Measurements from ENCODE around the gene MIPEP.

The MIPEP gene

DNA sequence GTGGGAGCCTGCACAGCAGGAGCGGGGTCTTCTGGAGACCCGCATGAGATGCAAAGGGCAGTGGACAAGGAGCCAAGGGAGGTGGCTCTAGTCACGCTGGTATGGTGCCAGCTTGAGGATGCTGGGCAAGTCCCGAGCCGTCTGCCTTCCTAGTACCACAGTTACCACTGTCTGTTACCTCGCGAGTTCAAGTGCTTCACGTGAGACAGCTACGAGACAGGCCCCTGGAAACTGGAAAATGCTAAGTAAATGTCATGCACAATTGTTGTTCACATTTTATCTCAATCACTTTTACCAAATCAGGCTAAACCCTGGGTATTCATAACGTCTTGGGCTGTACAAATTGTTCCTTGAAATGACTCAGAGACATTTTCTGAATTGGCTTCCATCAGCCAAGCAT is 163.3 kb downstream of the MIPEP start:
- Histone ChIP-seq H3K4me1 (ENCODE audit: control insufficient read depth in 1 of 2, insufficient read depth in 2 of 2, low read length in 2 of 2) (no peaks in the 10 kb centered on the region), H3K36me3 (ENCODE audit: control insufficient read depth in 1 of 2, insufficient read depth in 2 of 2, low read length in 2 of 2) (peaks cover 0 to 5% of the 10 kb centered on the region in 2 donors), H3K9me3 (ENCODE audit: control insufficient read depth in 1 of 2, low read length in 2 of 2) (no peaks in the 10 kb centered on the region), H3K27me3 (ENCODE audit: control insufficient read depth in 1 of 2, insufficient read depth in 2 of 2, low read length in 2 of 2) (no peaks in the 10 kb centered on the region), H3K9ac (ENCODE audit: low read depth in 1 of 2, low read length in 2 of 2) (no peak overlapping the region), H3K27ac (ENCODE audit: low read depth, low read length) (no peak overlapping the region), H3K4me3 (ENCODE audit: low read depth in 1 of 2, low read length in 2 of 2) (no peak overlapping the region)

DNA sequence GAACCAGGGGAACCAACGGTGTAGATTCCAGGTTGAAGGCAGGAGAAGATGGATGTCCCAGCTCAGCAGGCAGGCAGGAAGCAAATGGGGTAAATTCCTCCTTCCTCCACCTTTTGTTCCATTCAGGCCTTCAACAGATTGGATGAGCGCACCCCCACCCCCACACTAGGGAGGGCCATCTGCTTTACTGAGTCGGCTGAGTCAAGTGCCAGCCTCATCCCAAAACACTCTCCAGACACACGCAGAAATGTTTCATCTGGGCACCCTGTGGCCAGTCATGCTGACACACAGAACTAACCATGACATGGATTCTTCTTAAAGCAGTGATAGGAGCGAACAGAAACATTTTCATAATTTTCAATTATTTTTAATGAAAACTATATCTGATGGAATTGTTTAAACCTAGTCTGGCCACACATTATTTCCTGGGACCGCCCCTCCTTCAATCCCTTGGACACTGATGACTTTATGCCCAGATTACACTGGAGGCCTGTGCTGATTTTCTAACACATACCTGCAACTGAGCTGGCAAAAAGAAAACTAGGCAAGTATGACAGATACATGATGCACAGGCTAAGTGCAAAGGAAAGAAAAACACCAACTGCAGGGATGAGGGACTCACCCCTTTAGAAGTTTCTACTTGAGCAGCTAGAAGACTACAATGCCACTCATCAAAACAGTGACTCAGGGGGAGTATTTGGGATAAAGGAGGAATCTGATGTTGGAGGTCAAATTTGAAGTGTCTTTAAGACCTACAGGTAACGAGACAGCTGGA is 164.8 kb downstream of the MIPEP start:
- Histone ChIP-seq H3K27me3 (ENCODE audit: control insufficient read depth in 1 of 2, insufficient read depth in 2 of 2, low read length in 2 of 2) (no peaks in the 10 kb centered on the region), H3K36me3 (ENCODE audit: control insufficient read depth in 1 of 2, insufficient read depth in 2 of 2, low read length in 2 of 2) (peaks cover 0 to 5% of the 10 kb centered on the region in 2 donors), H3K4me3 (ENCODE audit: low read depth in 1 of 2, low read length in 2 of 2) (no peak overlapping the region), H3K9ac (ENCODE audit: low read depth in 1 of 2, low read length in 2 of 2) (no peak overlapping the region), H3K9me3 (ENCODE audit: control insufficient read depth in 1 of 2, low read length in 2 of 2) (no peaks in the 10 kb centered on the region), H3K27ac (ENCODE audit: low read depth, low read length) (no peak overlapping the region), H3K4me1 (ENCODE audit: control insufficient read depth in 1 of 2, insufficient read depth in 2 of 2, low read length in 2 of 2) (no peaks in the 10 kb centered on the region)

GRCh38 chr13:23723471-23723870 is 165.7 kb downstream of the MIPEP start:
- H3K27me3 ChIP-seq (ENCODE audit: control insufficient read depth in 1 of 2, insufficient read depth in 2 of 2, low read length in 2 of 2): no peaks in the 10 kb centered on the region
- no peak overlapping the region for H3K4me3 ChIP-seq (ENCODE audit: low read depth in 1 of 2, low read length in 2 of 2)
- H3K9ac ChIP-seq (ENCODE audit: low read depth in 1 of 2, low read length in 2 of 2): no peak overlapping the region
- no peaks in the 10 kb centered on the region for H3K36me3 ChIP-seq (ENCODE audit: control insufficient read depth in 1 of 2, insufficient read depth in 2 of 2, low read length in 2 of 2)
- no peak overlapping the region for H3K27ac ChIP-seq (ENCODE audit: low read depth, low read length)
- H3K9me3 ChIP-seq (ENCODE audit: control insufficient read depth in 1 of 2, low read length in 2 of 2): no peaks in the 10 kb centered on the region
- no peaks in the 10 kb centered on the region for H3K4me1 ChIP-seq (ENCODE audit: control insufficient read depth in 1 of 2, insufficient read depth in 2 of 2, low read length in 2 of 2)

- Histone ChIP-seq H3K9me3 (ENCODE audit: control insufficient read depth in 1 of 2, low read length in 2 of 2) (no peaks in the 10 kb centered on the region), H3K27ac (ENCODE audit: low read depth, low read length) (no peak overlapping the region), H3K27me3 (ENCODE audit: control insufficient read depth in 1 of 2, insufficient read depth in 2 of 2, low read length in 2 of 2) (no peaks in the 10 kb centered on the region), H3K36me3 (ENCODE audit: control insufficient read depth in 1 of 2, insufficient read depth in 2 of 2, low read length in 2 of 2) (no peaks in the 10 kb centered on the region), H3K4me3 (ENCODE audit: low read depth in 1 of 2, low read length in 2 of 2) (no peak overlapping the region), H3K9ac (ENCODE audit: low read depth in 1 of 2, low read length in 2 of 2) (no peak overlapping the region), H3K4me1 (ENCODE audit: control insufficient read depth in 1 of 2, insufficient read depth in 2 of 2, low read length in 2 of 2) (no peaks in the 10 kb centered on the region)
Measured at GRCh38 chr13:23722726-23723453, 166.3 kb downstream of the MIPEP start.

DNA sequence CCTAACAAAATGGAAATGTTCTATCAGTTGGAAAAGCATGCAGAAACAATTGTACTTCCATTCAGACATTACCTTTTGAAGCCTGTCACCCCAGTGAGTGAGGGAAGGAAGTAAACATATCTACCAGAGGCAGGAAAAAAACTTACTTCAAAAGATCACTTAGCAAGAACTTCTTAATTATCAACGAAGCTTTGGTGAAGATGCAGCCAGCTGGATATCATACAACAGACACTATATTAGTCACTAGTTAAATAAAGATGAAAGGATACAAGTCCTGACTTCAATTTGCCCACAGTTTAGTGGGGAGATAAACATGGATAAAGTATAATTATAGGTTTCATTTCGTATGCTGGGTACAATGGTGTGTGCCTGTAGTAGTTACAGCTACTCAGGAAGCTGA is 170.2 kb downstream of the MIPEP start:
- H3K36me3 ChIP-seq (ENCODE audit: control insufficient read depth in 1 of 2, insufficient read depth in 2 of 2, low read length in 2 of 2): no peaks in the 10 kb centered on the region

DNA sequence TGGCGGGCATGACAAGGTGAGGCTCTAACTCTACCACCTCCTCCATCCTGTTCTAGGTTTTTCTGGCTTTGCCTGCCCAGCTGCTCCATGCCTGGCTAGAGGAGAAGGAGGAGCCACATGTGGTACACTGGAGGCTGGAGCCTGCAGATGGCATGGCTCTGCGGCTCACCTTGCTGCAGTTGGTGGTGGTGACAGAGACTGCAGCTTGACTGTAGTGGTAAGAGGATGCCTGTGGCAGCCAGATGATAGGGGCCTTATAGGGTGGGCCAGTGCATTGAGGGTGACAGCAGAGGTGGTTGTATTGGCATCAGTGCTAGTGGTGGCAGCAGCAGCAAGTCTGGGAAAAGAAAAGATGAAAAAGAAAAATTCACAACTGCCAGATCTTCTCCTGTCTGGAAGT is 172.8 kb downstream of the MIPEP start:
- Histone ChIP-seq H3K9me3 (ENCODE audit: control insufficient read depth in 1 of 2, low read length in 2 of 2) (no peaks in the 10 kb centered on the region), H3K27ac (ENCODE audit: low read depth, low read length) (no peak overlapping the region), H3K27me3 (ENCODE audit: control insufficient read depth in 1 of 2, insufficient read depth in 2 of 2, low read length in 2 of 2) (no peaks in the 10 kb centered on the region), H3K36me3 (ENCODE audit: control insufficient read depth in 1 of 2, insufficient read depth in 2 of 2, low read length in 2 of 2) (no peaks in the 10 kb centered on the region), H3K4me1 (ENCODE audit: control insufficient read depth in 1 of 2, insufficient read depth in 2 of 2, low read length in 2 of 2) (no peaks in the 10 kb centered on the region), H3K9ac (ENCODE audit: low read depth in 1 of 2, low read length in 2 of 2) (no peak overlapping the region), H3K4me3 (ENCODE audit: low read depth in 1 of 2, low read length in 2 of 2) (no peak overlapping the region)

More for the DNA sequence above, 170.2 kb downstream of the MIPEP start:
- H3K4me1 ChIP-seq (ENCODE audit: control insufficient read depth in 1 of 2, insufficient read depth in 2 of 2, low read length in 2 of 2): no peaks in the 10 kb centered on the region
- H3K9ac ChIP-seq (ENCODE audit: low read depth in 1 of 2, low read length in 2 of 2): no peak overlapping the region
- H3K27me3 ChIP-seq (ENCODE audit: control insufficient read depth in 1 of 2, insufficient read depth in 2 of 2, low read length in 2 of 2): no peaks in the 10 kb centered on the region
- H3K4me3 ChIP-seq (ENCODE audit: low read depth in 1 of 2, low read length in 2 of 2): no peak overlapping the region
- no peak overlapping the region for H3K27ac ChIP-seq (ENCODE audit: low read depth, low read length)
- no peaks in the 10 kb centered on the region for H3K9me3 ChIP-seq (ENCODE audit: control insufficient read depth in 1 of 2, low read length in 2 of 2)

DNA sequence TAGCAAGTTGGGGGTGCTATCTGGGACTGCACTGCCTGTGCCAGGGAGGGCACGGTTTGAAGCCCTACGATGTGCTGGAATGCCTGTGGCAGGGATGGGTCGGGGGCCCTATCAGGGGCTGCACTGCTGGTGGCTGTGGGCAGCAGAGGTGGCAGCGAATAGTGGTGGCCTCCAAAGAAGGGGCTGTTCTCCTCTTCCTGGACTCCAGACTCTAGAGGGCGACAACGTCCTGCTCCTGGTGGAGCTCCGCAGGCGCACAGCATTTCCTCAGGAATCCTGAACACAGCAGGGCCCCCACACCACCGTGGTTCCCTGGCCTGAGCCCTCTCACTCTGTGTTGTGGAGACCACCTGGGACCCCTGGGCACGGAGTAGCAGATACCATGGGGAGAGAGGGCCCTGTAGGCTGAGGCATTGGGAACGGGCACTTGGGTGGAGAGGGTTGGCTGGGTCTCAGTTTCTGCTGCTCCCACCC is 173.4 kb downstream of the MIPEP start:
- Histone ChIP-seq H3K9ac (ENCODE audit: low read depth in 1 of 2, low read length in 2 of 2) (no peak overlapping the region), H3K27me3 (ENCODE audit: control insufficient read depth in 1 of 2, insufficient read depth in 2 of 2, low read length in 2 of 2) (no peaks in the 10 kb centered on the region), H3K27ac (ENCODE audit: low read depth, low read length) (no peak overlapping the region), H3K4me1 (ENCODE audit: control insufficient read depth in 1 of 2, insufficient read depth in 2 of 2, low read length in 2 of 2) (no peaks in the 10 kb centered on the region), H3K36me3 (ENCODE audit: control insufficient read depth in 1 of 2, insufficient read depth in 2 of 2, low read length in 2 of 2) (no peaks in the 10 kb centered on the region), H3K4me3 (ENCODE audit: low read depth in 1 of 2, low read length in 2 of 2) (no peak overlapping the region), H3K9me3 (ENCODE audit: control insufficient read depth in 1 of 2, low read length in 2 of 2) (no peaks in the 10 kb centered on the region)

DNA sequence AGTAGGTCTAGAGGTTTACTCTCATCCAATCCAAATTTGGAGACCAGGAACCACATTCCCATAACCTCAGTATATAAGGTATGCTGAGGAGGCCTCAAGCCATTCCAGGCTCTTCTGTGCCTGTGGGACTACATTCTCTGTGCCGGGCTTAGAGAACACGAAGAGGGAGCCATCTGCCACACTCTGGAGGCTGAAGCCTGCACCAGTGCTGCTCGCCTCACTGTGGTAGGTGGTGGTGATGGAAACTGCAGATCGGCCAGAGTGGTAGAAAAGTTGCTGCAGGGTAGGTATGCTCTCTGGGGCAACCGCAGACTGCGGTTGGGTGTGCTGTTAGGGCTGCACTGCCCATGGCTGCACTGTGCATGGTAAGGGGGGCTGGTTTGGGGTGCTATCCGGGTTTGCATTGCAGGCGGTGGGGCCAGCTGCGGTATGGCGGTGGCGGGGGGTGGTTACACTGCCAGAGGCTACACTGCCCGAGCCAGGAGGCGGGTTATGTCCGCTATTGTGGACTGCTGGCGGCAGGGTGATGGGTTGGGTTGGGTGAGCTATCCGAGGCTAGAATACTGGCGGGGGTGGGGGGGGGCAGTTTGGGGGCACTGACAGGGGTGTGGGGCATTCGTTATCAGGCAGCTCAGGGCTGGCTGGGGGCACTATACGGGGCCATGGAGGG is 174.0 kb downstream of the MIPEP start:
- Histone ChIP-seq H3K4me3 (ENCODE audit: low read depth in 1 of 2, low read length in 2 of 2) (no peak overlapping the region), H3K27ac (ENCODE audit: low read depth, low read length) (no peak overlapping the region), H3K27me3 (ENCODE audit: control insufficient read depth in 1 of 2, insufficient read depth in 2 of 2, low read length in 2 of 2) (no peaks in the 10 kb centered on the region), H3K36me3 (ENCODE audit: control insufficient read depth in 1 of 2, insufficient read depth in 2 of 2, low read length in 2 of 2) (no peaks in the 10 kb centered on the region), H3K9ac (ENCODE audit: low read depth in 1 of 2, low read length in 2 of 2) (no peak overlapping the region), H3K9me3 (ENCODE audit: control insufficient read depth in 1 of 2, low read length in 2 of 2) (no peaks in the 10 kb centered on the region), H3K4me1 (ENCODE audit: control insufficient read depth in 1 of 2, insufficient read depth in 2 of 2, low read length in 2 of 2) (no peaks in the 10 kb centered on the region)

DNA sequence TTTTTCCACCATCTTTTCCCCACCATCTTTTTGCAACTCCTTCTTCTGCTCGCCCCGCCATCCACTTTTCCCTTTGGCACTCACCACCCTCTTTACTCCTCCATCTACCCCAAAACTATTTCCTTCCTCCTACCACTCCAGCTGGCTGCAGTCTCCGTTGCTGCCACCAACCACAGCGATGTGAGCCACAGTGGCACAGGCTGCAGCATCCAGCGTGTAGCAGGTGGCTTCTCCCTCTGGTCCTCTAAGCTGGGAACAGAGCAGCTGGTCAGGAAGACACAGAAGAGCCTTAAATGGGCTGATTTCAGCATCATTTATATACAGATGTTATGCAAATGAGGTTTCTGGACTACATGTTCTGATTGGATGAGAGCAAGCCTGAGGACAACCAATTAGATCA is 174.5 kb downstream of the MIPEP start:
- Histone ChIP-seq H3K9ac (ENCODE audit: low read depth in 1 of 2, low read length in 2 of 2) (no peak overlapping the region), H3K4me3 (ENCODE audit: low read depth in 1 of 2, low read length in 2 of 2) (no peak overlapping the region), H3K9me3 (ENCODE audit: control insufficient read depth in 1 of 2, low read length in 2 of 2) (no peaks in the 10 kb centered on the region), H3K27me3 (ENCODE audit: control insufficient read depth in 1 of 2, insufficient read depth in 2 of 2, low read length in 2 of 2) (no peaks in the 10 kb centered on the region), H3K4me1 (ENCODE audit: control insufficient read depth in 1 of 2, insufficient read depth in 2 of 2, low read length in 2 of 2) (no peaks in the 10 kb centered on the region), H3K36me3 (ENCODE audit: control insufficient read depth in 1 of 2, insufficient read depth in 2 of 2, low read length in 2 of 2) (no peaks in the 10 kb centered on the region), H3K27ac (ENCODE audit: low read depth, low read length) (no peak overlapping the region)

DNA sequence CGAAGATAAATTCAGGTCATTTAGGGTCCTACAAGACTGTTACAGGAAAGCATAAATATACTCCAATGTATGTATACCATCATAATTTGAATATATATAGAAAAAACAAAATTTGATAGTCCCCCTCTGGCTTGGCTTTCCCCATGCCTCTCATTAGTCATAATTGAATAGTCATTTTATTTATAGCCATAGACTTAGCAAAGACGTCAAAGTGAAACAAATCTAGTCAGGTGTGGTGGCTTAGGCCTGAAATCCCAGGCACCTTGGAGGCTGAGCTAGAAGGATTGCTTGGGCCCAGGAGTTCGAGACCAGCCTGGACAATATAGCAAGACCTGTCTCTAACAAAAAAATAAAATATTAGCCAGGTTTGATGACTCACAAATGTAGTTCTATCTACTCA is 177.8 kb downstream of the MIPEP start:
- Histone ChIP-seq H3K27ac (ENCODE audit: low read depth, low read length) (no peak overlapping the region), H3K4me1 (ENCODE audit: control insufficient read depth in 1 of 2, insufficient read depth in 2 of 2, low read length in 2 of 2) (no peaks in the 10 kb centered on the region), H3K4me3 (ENCODE audit: low read depth in 1 of 2, low read length in 2 of 2) (no peak overlapping the region), H3K9ac (ENCODE audit: low read depth in 1 of 2, low read length in 2 of 2) (no peak overlapping the region), H3K27me3 (ENCODE audit: control insufficient read depth in 1 of 2, insufficient read depth in 2 of 2, low read length in 2 of 2) (no peaks in the 10 kb centered on the region), H3K9me3 (ENCODE audit: control insufficient read depth in 1 of 2, low read length in 2 of 2) (no peaks in the 10 kb centered on the region), H3K36me3 (ENCODE audit: control insufficient read depth in 1 of 2, insufficient read depth in 2 of 2, low read length in 2 of 2) (no peaks in the 10 kb centered on the region)

Measured in duodenal mucosa (tissue), 2 donors.